ENCODE data around the gene PDE4B.

DNA sequence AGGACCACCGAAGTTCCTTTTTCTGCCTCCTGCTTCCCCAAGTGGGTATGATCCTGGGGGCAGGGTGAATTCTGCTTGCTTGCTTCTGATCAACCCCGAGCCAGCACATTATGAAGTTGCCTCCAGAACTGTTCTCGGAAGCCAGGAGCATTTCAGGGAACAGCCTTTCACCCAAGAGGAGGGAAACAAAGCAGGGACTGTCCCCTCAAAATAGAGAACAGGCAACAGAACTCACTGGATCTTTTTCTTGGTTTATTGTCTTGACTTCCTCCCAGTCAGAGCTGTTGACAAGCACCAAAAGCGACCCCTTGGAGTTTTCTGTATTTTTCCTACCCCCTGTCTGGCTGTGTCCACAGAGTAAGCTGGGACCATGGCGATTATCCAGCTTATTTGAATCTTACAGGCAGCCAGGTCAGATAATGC is 482.9 kb downstream of the PDE4B start:
- TF ChIP-seq, protein P1, sequence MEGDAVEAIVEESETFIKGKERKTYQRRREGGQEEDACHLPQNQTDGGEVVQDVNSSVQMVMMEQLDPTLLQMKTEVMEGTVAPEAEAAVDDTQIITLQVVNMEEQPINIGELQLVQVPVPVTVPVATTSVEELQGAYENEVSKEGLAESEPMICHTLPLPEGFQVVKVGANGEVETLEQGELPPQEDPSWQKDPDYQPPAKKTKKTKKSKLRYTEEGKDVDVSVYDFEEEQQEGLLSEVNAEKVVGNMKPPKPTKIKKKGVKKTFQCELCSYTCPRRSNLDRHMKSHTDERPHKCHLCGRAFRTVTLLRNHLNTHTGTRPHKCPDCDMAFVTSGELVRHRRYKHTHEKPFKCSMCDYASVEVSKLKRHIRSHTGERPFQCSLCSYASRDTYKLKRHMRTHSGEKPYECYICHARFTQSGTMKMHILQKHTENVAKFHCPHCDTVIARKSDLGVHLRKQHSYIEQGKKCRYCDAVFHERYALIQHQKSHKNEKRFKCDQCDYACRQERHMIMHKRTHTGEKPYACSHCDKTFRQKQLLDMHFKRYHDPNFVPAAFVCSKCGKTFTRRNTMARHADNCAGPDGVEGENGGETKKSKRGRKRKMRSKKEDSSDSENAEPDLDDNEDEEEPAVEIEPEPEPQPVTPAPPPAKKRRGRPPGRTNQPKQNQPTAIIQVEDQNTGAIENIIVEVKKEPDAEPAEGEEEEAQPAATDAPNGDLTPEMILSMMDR (IDR thresholded peaks at IDR 0.05): no peak
- no peak for TF ChIP-seq POLR2A (IDR thresholded peaks at IDR 0.05)

Data from lower leg skin (tissue), 3 donors.